Ishikawa (cell line): Measurements from ENCODE around the gene SPATA2.

Experiments
- CEBPB ChIP-seq: IDR thresholded peaks from 2 replicates; pipeline ENCODE4 v1.6.1; 2012
- CREB1 ChIP-seq: IDR thresholded peaks from 2 replicates; pipeline ENCODE4 v1.6.1; 2012; ENCODE audit warnings: low read depth
- EGR1 ChIP-seq: IDR thresholded peaks from 2 replicates; pipeline ENCODE4 v1.6.1; 2012
- EP300 ChIP-seq: IDR thresholded peaks from 2 replicates; pipeline ENCODE4 v1.6.1; 2012; ENCODE audit warnings: borderline replicate concordance
- FOXM1 ChIP-seq: IDR thresholded peaks from 2 replicates; pipeline ENCODE4 v1.6.1; 2012; ENCODE audit warnings: low read depth, borderline replicate concordance
- MAX ChIP-seq: IDR thresholded peaks from 2 replicates; pipeline ENCODE4 v1.6.1; 2012
- NFIC ChIP-seq: IDR thresholded peaks from 2 replicates; pipeline ENCODE4 v1.6.1; 2012
- RAD21 ChIP-seq: IDR thresholded peaks from 2 replicates; pipeline ENCODE4 v1.6.1; 2012; ENCODE audit warnings: low read depth
- REST ChIP-seq: IDR thresholded peaks from 2 replicates; pipeline ENCODE4 v1.6.1; 2012; ENCODE audit warnings: low read depth, mild to moderate bottlenecking
- TAF1 ChIP-seq: IDR thresholded peaks from 2 replicates; pipeline ENCODE4 v1.6.1; 2012; ENCODE audit warnings: low read depth, mild to moderate bottlenecking
- TCF12 ChIP-seq: IDR thresholded peaks from 2 replicates; pipeline ENCODE4 v1.6.1; 2012; ENCODE audit warnings: low read depth
- TEAD4 ChIP-seq: IDR thresholded peaks from 2 replicates; pipeline ENCODE4 v1.6.1; 2012
- USF1 ChIP-seq: IDR thresholded peaks from 2 replicates; pipeline ENCODE4 v1.6.1; 2012
- YY1 ChIP-seq: IDR thresholded peaks from 2 replicates; pipeline ENCODE4 v1.6.1; 2012; ENCODE audit warnings: low read depth
- ZBTB7A ChIP-seq: IDR thresholded peaks from 2 replicates; pipeline ENCODE4 v1.6.1; 2012; ENCODE audit warnings: low read depth

The SPATA2 gene

GRCh38 chr20:49908258-49908565 is 7.1 kb downstream of the SPATA2 start:
- TF ChIP-seq REST: no peak
- no peak for TF ChIP-seq TEAD4
- no peak for TF ChIP-seq NFIC
- TF ChIP-seq RAD21: no peak

GRCh38 chr20:49907405-49908257 is 7.7 kb downstream of the SPATA2 start:
- TF ChIP-seq NFIC: no peak
- TF ChIP-seq MAX: no peak

GRCh38 chr20:49906615-49907154 is 8.6 kb downstream of the SPATA2 start:
- no peak for TF ChIP-seq TAF1
- no peak for TF ChIP-seq RAD21

GRCh38 chr20:49906101-49906604 is 9.2 kb downstream of the SPATA2 start:
- TF ChIP-seq CREB1: no peak
- TF ChIP-seq EGR1: no peak
- no peak for TF ChIP-seq REST
- no peak for TF ChIP-seq TAF1
- TF ChIP-seq YY1: no peak
- no peak for TF ChIP-seq ZBTB7A
- no peak for TF ChIP-seq TEAD4
- no peak for TF ChIP-seq USF1
- TF ChIP-seq MAX: no peak
- no peak for TF ChIP-seq FOXM1
- TF ChIP-seq NFIC: no peak
- TF ChIP-seq EP300: no peak
- TF ChIP-seq CEBPB: no peak
- TF ChIP-seq TCF12: no peak
- TF ChIP-seq RAD21: no peak

GRCh38 chr20:49905415-49906091 is 9.8 kb downstream of the SPATA2 start:
- no peak for TF ChIP-seq TEAD4
- no peak for TF ChIP-seq ZBTB7A
- no peak for TF ChIP-seq REST
- no peak for TF ChIP-seq EGR1
- TF ChIP-seq YY1: no peak
- TF ChIP-seq CREB1: no peak
- no peak for TF ChIP-seq NFIC
